Erythroblast (primary cell): ENCODE data around the gene ACP2.

Experiments
- GATA1 ChIP-seq: IDR thresholded peaks from 2 replicates; pipeline ENCODE4 v1.6.1; 2011; ENCODE audit warnings: low read depth, mild to moderate bottlenecking, control low read depth, low read length, moderate library complexity
- POLR2A ChIP-seq: IDR thresholded peaks from 2 replicates; pipeline ENCODE4 v1.6.1; 2011; ENCODE audit warnings: mild to moderate bottlenecking, low read length

DNA sequence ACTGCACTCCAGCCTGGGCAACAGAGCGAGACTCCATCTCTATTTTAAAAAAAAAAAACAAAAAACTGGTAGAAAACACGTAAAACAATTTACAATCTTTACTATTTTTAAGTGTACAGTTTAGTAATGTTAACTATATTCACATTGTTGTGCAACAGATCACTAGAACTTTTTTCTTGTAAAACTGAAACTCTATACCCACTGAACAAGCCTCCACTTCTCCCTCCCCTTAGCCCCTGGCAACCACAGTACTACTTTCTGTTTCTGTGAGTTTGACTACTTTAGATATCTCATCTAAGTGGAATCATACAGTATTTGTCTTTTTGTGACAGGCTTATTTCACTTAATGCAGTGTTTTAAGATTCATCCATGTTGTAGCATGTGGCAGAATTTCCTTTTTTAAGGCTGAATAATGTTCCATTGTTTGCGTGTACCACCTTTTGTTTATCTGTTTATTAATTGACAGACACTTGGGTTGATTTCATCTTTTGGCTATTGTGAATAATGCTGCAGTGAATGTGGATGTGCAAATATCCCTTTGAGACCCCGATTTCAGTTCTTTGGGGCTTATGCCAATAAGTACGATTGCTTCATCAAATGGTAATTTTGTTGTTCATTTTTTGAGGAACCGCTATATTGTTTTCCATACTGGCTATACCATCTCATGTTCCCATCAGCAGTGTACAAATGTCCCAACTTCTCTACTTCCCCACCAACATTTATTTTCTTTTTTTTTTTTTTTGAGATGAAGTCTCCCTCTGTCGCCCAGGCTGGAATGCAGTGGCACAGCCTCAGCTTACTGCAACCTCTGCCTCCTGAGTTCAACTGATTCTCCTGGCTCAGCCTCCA, 22.8 kb downstream of the ACP2 start:
- no peak for TF ChIP-seq POLR2A
- TF ChIP-seq GATA1: no peak
